Endothelial cell of umbilical vein (primary cell): ENCODE measurements around the gene BHLHE23.

ENCODE experiments used
- EZH2 ChIP-seq: IDR thresholded peaks from 2 replicates; pipeline ENCODE4 v1.6.1; 2012; ENCODE audit warnings: borderline replicate concordance, low read depth, mild to moderate bottlenecking, moderate library complexity, low read length, inconsistent platforms; ENCODE audit not compliant: severe bottlenecking
- FOS ChIP-seq: IDR thresholded peaks from 2 replicates; pipeline ENCODE4 v1.6.1; 2011; ENCODE audit warnings: mild to moderate bottlenecking, low read length, moderate library complexity, borderline replicate concordance; ENCODE audit not compliant: insufficient read depth
- POLR2AphosphoS5 ChIP-seq: IDR thresholded peaks from 2 replicates; pipeline ENCODE4 v1.6.1; 2012; ENCODE audit warnings: low read depth, mild to moderate bottlenecking, control low read depth, low read length, moderate library complexity; ENCODE audit not compliant: insufficient read depth
- TF ChIP-seq, protein P1 (sequence below): IDR thresholded peaks from 2 replicates; pipeline ENCODE4 v1.6.1; 2011; ENCODE audit not compliant: insufficient read depth, insufficient read length
- TF ChIP-seq, protein P2 (sequence below), 2 donors: IDR thresholded peaks; 1 replicate in 1 of 2; 2 replicates in 1 of 2; pipeline ENCODE4 v1.5.1; 2011; ENCODE audit warnings: low read length in 2 of 2, mild to moderate bottlenecking in 2 of 2, moderate library complexity in 2 of 2, control low read depth in 1 of 2, inconsistent platforms in 1 of 2, low read depth in 1 of 2; ENCODE audit not compliant: insufficient read depth in 1 of 2; ENCODE audit errors: extremely low read depth in 1 of 2

DNA sequence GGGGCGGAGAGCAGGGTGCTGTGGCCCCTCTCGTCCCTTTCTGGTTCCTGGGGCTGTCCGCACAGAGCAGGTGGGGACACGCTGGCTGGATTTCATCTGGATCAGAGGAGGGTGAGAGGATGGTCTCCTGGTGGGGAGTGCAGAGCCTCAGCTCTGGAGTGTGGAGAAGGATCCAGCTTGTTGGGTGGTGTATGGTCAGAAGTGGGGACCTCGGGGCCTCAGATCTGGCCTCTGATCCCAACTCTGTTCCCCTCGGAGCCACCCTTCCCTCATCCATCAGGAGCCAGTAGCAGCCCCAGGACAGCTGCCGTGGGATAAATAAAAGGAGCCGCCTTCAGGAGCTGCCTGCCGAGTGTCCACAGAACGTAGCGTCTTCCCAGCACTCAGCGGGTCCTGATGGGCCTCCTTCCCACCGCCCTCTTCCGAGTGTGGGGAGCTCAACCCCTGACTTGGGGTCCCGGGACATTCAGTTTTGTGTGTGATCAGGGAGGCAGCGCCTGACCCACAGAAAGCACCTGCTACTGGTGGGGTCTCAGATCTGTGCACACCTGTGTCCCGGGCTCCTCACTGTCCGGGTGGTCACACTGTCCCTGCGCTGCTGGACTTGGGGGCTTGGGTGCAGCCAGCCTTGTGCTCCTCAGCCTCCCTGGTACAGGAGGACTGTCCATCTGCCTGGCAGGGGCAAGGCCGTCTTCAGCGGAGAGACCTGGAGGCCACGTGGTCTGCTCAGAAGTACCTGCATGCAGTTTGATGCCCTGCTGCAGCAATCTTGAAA lies 25.4 kb upstream of the BHLHE23 start:
- TF ChIP-seq, protein P1, sequence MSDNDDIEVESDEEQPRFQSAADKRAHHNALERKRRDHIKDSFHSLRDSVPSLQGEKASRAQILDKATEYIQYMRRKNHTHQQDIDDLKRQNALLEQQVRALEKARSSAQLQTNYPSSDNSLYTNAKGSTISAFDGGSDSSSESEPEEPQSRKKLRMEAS: no peak
- TF ChIP-seq, protein P2, sequence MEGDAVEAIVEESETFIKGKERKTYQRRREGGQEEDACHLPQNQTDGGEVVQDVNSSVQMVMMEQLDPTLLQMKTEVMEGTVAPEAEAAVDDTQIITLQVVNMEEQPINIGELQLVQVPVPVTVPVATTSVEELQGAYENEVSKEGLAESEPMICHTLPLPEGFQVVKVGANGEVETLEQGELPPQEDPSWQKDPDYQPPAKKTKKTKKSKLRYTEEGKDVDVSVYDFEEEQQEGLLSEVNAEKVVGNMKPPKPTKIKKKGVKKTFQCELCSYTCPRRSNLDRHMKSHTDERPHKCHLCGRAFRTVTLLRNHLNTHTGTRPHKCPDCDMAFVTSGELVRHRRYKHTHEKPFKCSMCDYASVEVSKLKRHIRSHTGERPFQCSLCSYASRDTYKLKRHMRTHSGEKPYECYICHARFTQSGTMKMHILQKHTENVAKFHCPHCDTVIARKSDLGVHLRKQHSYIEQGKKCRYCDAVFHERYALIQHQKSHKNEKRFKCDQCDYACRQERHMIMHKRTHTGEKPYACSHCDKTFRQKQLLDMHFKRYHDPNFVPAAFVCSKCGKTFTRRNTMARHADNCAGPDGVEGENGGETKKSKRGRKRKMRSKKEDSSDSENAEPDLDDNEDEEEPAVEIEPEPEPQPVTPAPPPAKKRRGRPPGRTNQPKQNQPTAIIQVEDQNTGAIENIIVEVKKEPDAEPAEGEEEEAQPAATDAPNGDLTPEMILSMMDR (IDR thresholded peaks at IDR 0.05; ENCODE audit: extremely low read depth in 1 of 2, insufficient read depth in 1 of 2, low read depth in 1 of 2, low read length in 2 of 2): no peak
- no peak for TF ChIP-seq POLR2AphosphoS5
- TF ChIP-seq EZH2: no peak
- no peak for TF ChIP-seq FOS
